Heart right ventricle (tissue), 16 donors: ENCODE results near the gene ALG5. TPM values are rescaled to one million over a fixed set of nuclear protein-coding genes. Genes with fewer than 3 reads are reported as not detected.

ENCODE experiments used
- ATAC-seq, 8 donors: fragments of 200-7000 bp; cut with Tn5 transposase; one replicate each; pipeline ENCODE4 v1.9.1; 2020; ENCODE audit warnings: mild to moderate bottlenecking in 8 of 8, moderate library complexity in 8 of 8, moderate number of reproducible peaks in 1 of 8
- DNase-seq, 2 donors: peaks; one replicate each; pipeline ENCODE4 v3.0.0-alpha.2; 2020
- H3K27ac ChIP-seq, 10 donors: fragments of 200-600 bp; sonication (generic) in 2 of 10; one replicate each; pipeline versions ENCODE4 v1.5.0 to v1.8.0; 2020 to 2022; ENCODE audit warnings: mild to moderate bottlenecking in 3 of 10
- H3K27me3 ChIP-seq, 7 donors: fragments of 200-600 bp; one replicate each; pipeline ENCODE4 v1.8.0; 2021 to 2022; ENCODE audit warnings: mild to moderate bottlenecking in 2 of 7
- H3K36me3 ChIP-seq, 9 donors: fragments of 200-600 bp; sonication (generic) in 1 of 9; one replicate each; pipeline versions ENCODE4 v1.5.0 to v1.8.0; 2020 to 2022; ENCODE audit warnings: mild to moderate bottlenecking in 2 of 9
- H3K4me1 ChIP-seq, 9 donors: fragments of 200-600 bp; sonication (generic) in 1 of 9; one replicate each; pipeline versions ENCODE4 v1.5.0 to v1.8.0; 2020 to 2022; ENCODE audit warnings: mild to moderate bottlenecking in 4 of 9
- H3K4me3 ChIP-seq, 10 donors: fragments of 200-600 bp; sonication (generic) in 2 of 10; one replicate each; pipeline versions ENCODE4 v1.5.0 to v1.8.0; 2020 to 2022; ENCODE audit warnings: mild to moderate bottlenecking in 7 of 10, moderate library complexity in 2 of 10
- H3K9me3 ChIP-seq, 11 donors: fragments of 200-600 bp in 10 of 11; sonication (generic) in 2 of 11; one replicate each; pipeline versions ENCODE4 v1.5.0 to v1.8.0; 2013 to 2022; ENCODE audit warnings: mild to moderate bottlenecking in 2 of 11, control low read depth in 1 of 11, moderate library complexity in 1 of 11
- CTCF ChIP-seq, 9 donors: fragments of 200-600 bp; sonication (generic) in 2 of 9; IDR thresholded peaks; one replicate each; pipeline versions ENCODE4 v1.5.0 to v1.8.0; 2021 to 2022; ENCODE audit warnings: antibody characterized with exemption in 9 of 9, mild to moderate bottlenecking in 5 of 9, moderate library complexity in 1 of 9
- WGBS, 2 donors: extraction: QIAGEN DNeasy Blood & Tissue Kit; methylation state at CpG; one replicate each; pipeline ENCODE4 v1.1.7; 2013; ENCODE audit warnings: inconsistent platforms in 1 of 2; 5-methylcytosine and 5-hydroxymethylcytosine counted together
- intact Hi-C, 10 donors: fragments of 100-400 bp; cut with DNase I; formaldehyde crosslinking; loops; one replicate each; pipeline versions ENCODE4 v1.11.1 to v1.14.2; 2022
- polyA plus RNA-seq, 2 donors: library from polyadenylated mRNA; stranded (reverse); fragments of 200-250 nt; gene quantifications; one replicate each; pipeline ENCODE4 v1.2.3, GENCODE V29; 2013
- total RNA-seq, 10 donors: library from RNA; stranded (reverse); fragmentation: NEBNext Ultra II Directional in 3 of 10; extraction: Animal tissue kit (Norgen Biotek cat#: 25700) in 3 of 10; gene quantifications; one replicate each; pipeline versions ENCODE4 v1.2.1 to v1.2.4, GENCODE V29; 2021 to 2023
- donor health status: Arrhythmogenic right ventricular cardiomyopathy.
- donor health status: ischemic (EF 13 %, LVEDD 7.1; RV severe dilation, severe dysfunction).
- donor health status: healthy with polysubstance abuse.
- donor health status: DM: no; HTN: yes; CAD: no.
- donor health status: DM: no; HTN: no; CAD: no.
- donor health status: ischemic (EF 25% LVEDD 6.9; RV normal size, moderate dysfunction).
- donor health status: ischemic (EF 25% LVEDD 5.7; RV mildly dilated, moderate dysfunction).
- donor health status: healthy.
- donor health status: DM: yes; HTN: yes; CAD: no.
- donor health status: Ischemic cardiomyopathy.
- donor health status: ischemic (EF 35%, LVEDD 5.7; RV mildly dilated, moderate dysfunction).
- donor health status: nonischemic (EF 11% LVEDD 7.7; RV severe dilation, severe dysfunction).
- donor health status: DM: yes; HTN: yes; CAD: no.
- donor health status: PGD.
- donor health status: ischemic (EF 29% LVEDD 5.4; RV normal size, mild dysfunction).
- donor health status: nonischemic (EF 23%, LVEDD 6.1; RV moderate dilation, normal function).

Gene ALG5
- total and polyA plus RNA-seq, 12 donors, result 7.3 to 29.6 (median 10.5) TPM

- 81 to 84% methylated on average over 10 of the region's 10 CpGs for WGBS, 2 donors
Observed at GRCh38 chr13:36921631-36922301, 77.4 kb downstream of the ALG5 start.

GRCh38 chr13:36920616-36921185 lies 78.4 kb downstream of the ALG5 start:
- peaks cover 0 to 19% (median 9%) of the 10 kb centered on the region in 9 donors for H3K4me1 ChIP-seq
- no peaks in the 10 kb centered on the region for H3K36me3 ChIP-seq
- H3K4me3 ChIP-seq, result peak overlapping the region in 9 of 10 donors; percentile 51 to 77 (median 70)
- H3K9me3 ChIP-seq, result no peaks in the 10 kb centered on the region
- peak overlapping the region in 8 of 10 donors; percentile 35 to 78 (median 58) for H3K27ac ChIP-seq
- no peak for TF ChIP-seq CTCF (IDR thresholded peaks at IDR 0.05)
- peaks cover 0 to 54% (median 0%) of the 10 kb centered on the region in 7 donors for H3K27me3 ChIP-seq
- DNase-seq (no peak), ATAC-seq (no peak)
- intact Hi-C loops, result loop anchor here in 2 of 10 donors (5.0 to 10.0 kb wide), 2 partner anchors 56 to 63 kb away; no protein-coding TSS in a partner anchor
- WGBS, 2 donors, result 57 to 61% methylated on average over 9 of the region's 9 CpGs

More at GRCh38 chr13:36921631-36922301, 77.4 kb downstream of the ALG5 start:
- ATAC-seq (no peak), DNase-seq (no peak)
- Histone ChIP-seq H3K36me3 (no peaks in the 10 kb centered on the region), H3K27me3 (peaks cover 0 to 45% (median 0%) of the 10 kb centered on the region in 7 donors), H3K4me1 (peaks cover 0 to 19% (median 9%) of the 10 kb centered on the region in 9 donors), H3K27ac (no peak overlapping the region), H3K4me3 (no peak overlapping the region), H3K9me3 (no peaks in the 10 kb centered on the region)
- intact Hi-C loops, result loop anchor here in 2 of 10 donors (5.0 to 10.0 kb wide), 2 partner anchors 57 to 64 kb away; no protein-coding TSS in a partner anchor
- TF ChIP-seq CTCF (IDR thresholded peaks at IDR 0.05), result no peak

- H3K27ac ChIP-seq, result peak within 1 kb of the TSS; percentile 38 to 80 (median 66)
- no peaks in the 10 kb centered on the region for H3K36me3 ChIP-seq
- no peaks in the 10 kb centered on the region for H3K9me3 ChIP-seq
- intact Hi-C loops, result loop anchor here in 2 of 10 donors (5.0 to 10.0 kb wide), 2 partner anchors 55 to 63 kb away; no protein-coding TSS in a partner anchor
- no peak for TF ChIP-seq CTCF (IDR thresholded peaks at IDR 0.05)
- peaks cover 0 to 54% (median 0%) of the 10 kb centered on the region in 7 donors for H3K27me3 ChIP-seq
- H3K4me1 ChIP-seq, result peaks cover 0 to 21% (median 9%) of the 10 kb centered on the region in 9 donors
- DNase-seq (peak; percentile 76 to 82), ATAC-seq (peak; percentile 57 to 87 (median 74))
- WGBS, 2 donors, result 1% methylated on average over 65 to 104 of the region's 104 CpGs
- H3K4me3 ChIP-seq, result peak within 1 kb of the TSS; percentile 46 to 77 (median 70)
Observed at GRCh38 chr13:36919833-36920615, 79.1 kb downstream of the ALG5 start, which contains the start of gene SMAD9. TSS of gene SMAD9 (minus strand) at chr13:36920238. CDS start at chr13:36879689, 40,549 bp downstream.
